K562 (cell line): ENCODE results near the gene PRR23B. TPM values are rescaled to one million over a fixed set of nuclear protein-coding genes. Genes with fewer than 3 reads are reported as not detected.

Source experiments
- ATAC-seq: fragments of 200-7000 bp; cut with Tn5 transposase; 3 replicates; pipeline ENCODE4 v1.9.1; 2020; ENCODE audit warnings: moderate library complexity
- BruUV-seq: library from RNA; stranded (reverse); fragments of 400-500 nt; replicated peaks from 2 replicates; lab custom pipeline; 2021; lab: Mats Ljungman, UMichigan
- CTCF ChIA-PET: fragments of 300-600 bp; formaldehyde crosslinking; extraction: SDS; loops from one replicate; lab custom pipeline; 2021; ENCODE audit warnings: low intra/inter-chr PET ratio; lab: Yijun Ruan, JAX
- POLR2A ChIA-PET: fragments of 300-600, 350-650 bp; sonication (Branson Sonifier 250); formaldehyde crosslinking; extraction: SDS; loops from one replicate; lab custom pipeline; 2021; ENCODE audit warnings: antibody characterized with exemption, inconsistent platforms; lab: Yijun Ruan, JAX
- DNase-seq, 4 experiments: peaks; one replicate each; pipeline versions ENCODE4 v3.0.0 to v3.0.0-alpha.2; 2011 to 2018; ENCODE audit warnings: low spot score in 3 of 4, mixed read lengths in 3 of 4; ENCODE audit errors: extremely low read depth in 1 of 4
- FAIRE-seq: peaks from 2 replicates; lab custom pipeline; 2011; peaks lifted over from hg19 to GRCh38; lab: Jason Lieb, UNC
- H2AFZ ChIP-seq: 2 replicates; pipeline ENCODE4 v1.6.0; 2011; ENCODE audit warnings: low read depth, low read length, control low read depth, inconsistent platforms
- H3K27ac ChIP-seq: fragments of 200-600 bp; 3 replicates; pipeline ENCODE4 v1.8.0; 2011; ENCODE audit warnings: low read depth, mild to moderate bottlenecking, control low read depth, inconsistent platforms, low read length, moderate library complexity, mixed read lengths; ENCODE audit errors: extremely low read depth
- H3K27me3 ChIP-seq, 2 experiments: fragments of 300-600 bp in 1 of 2; 2 replicates in 1 of 2; 3 replicates in 1 of 2; pipeline versions ENCODE4 v1.6.0 to v1.8.0; 2011; ENCODE audit warnings: inconsistent platforms in 2 of 2, low read length in 2 of 2, mild to moderate bottlenecking in 1 of 2, mixed read lengths in 1 of 2, moderate library complexity in 1 of 2; ENCODE audit not compliant: control insufficient read depth in 2 of 2, insufficient read depth in 2 of 2
- H3K36me3 ChIP-seq: fragments of 300-600 bp; 3 replicates; pipeline ENCODE4 v1.8.0; 2011; ENCODE audit warnings: mild to moderate bottlenecking, low read length, inconsistent platforms; ENCODE audit not compliant: control insufficient read depth, insufficient read depth
- H3K4me1 ChIP-seq, 2 experiments: fragments of 200-600 bp in 1 of 2; replicated peaks in 1 of 2; 2 replicates in 1 of 2; 3 replicates in 1 of 2; pipeline versions ENCODE4 v1.5.1 to v1.8.0; 2011; ENCODE audit warnings: inconsistent platforms in 2 of 2, low read length in 2 of 2, mild to moderate bottlenecking in 1 of 2, mixed read lengths in 1 of 2, moderate library complexity in 1 of 2; ENCODE audit not compliant: control insufficient read depth in 2 of 2, insufficient read depth in 2 of 2
- H3K4me2 ChIP-seq: 2 replicates; pipeline ENCODE4 v1.6.1; 2011; ENCODE audit warnings: low read length, control low read depth, inconsistent platforms, mixed read lengths; ENCODE audit not compliant: insufficient read depth
- H3K4me3 ChIP-seq: fragments of 200-600 bp; sonication (generic), shearing (Covaris generic); 2 replicates; pipeline ENCODE4 v1.5.1; 2016; ENCODE audit warnings: control low read depth, inconsistent platforms
- H3K79me2 ChIP-seq: fragments of 200-600 bp; 3 replicates; pipeline ENCODE4 v1.8.0; 2011; ENCODE audit warnings: low read length, inconsistent platforms; ENCODE audit not compliant: control insufficient read depth, insufficient read depth
- H3K9ac ChIP-seq, 2 experiments: 2 replicates each; pipeline versions ENCODE4 v1.6.0 to v1.6.1; 2011; ENCODE audit warnings: low read depth in 2 of 2, low read length in 2 of 2, control low read depth in 1 of 2, inconsistent platforms in 1 of 2, mild to moderate bottlenecking in 1 of 2, mixed read lengths in 1 of 2; ENCODE audit not compliant: insufficient read depth in 1 of 2
- H3K9me1 ChIP-seq: one replicate; pipeline ENCODE4 v1.6.0; 2011; ENCODE audit warnings: inconsistent platforms, mild to moderate bottlenecking, low read length, moderate library complexity; ENCODE audit not compliant: control insufficient read depth, insufficient read depth
- H3K9me3 ChIP-seq: replicated peaks from 2 replicates; pipeline ENCODE4 v1.5.1; 2011; ENCODE audit warnings: low read depth, low read length, inconsistent platforms; ENCODE audit not compliant: control insufficient read depth, insufficient read depth
- H4K20me1 ChIP-seq: replicated peaks from 2 replicates; pipeline ENCODE4 v1.6.1; 2011; ENCODE audit warnings: low read length, inconsistent platforms, mixed read lengths; ENCODE audit not compliant: control insufficient read depth, insufficient read depth
- BRF1 ChIP-seq: IDR thresholded peaks from 3 replicates; pipeline ENCODE4 v1.6.1; 2011; ENCODE audit warnings: borderline replicate concordance, mild to moderate bottlenecking; ENCODE audit not compliant: insufficient read length; ENCODE audit errors: extremely low read depth
- C11orf30 ChIP-seq: fragments of 450-650 bp; IDR thresholded peaks from 2 replicates; pipeline ENCODE4 v1.6.1; 2016; ENCODE audit warnings: low read depth, mild to moderate bottlenecking
- CREB1 ChIP-seq, 2 experiments: sonication (generic) in 1 of 2; formaldehyde crosslinking in 1 of 2; IDR thresholded peaks; 2 replicates each; pipeline versions ENCODE4 v1.6.1 to v1.8.0; 2012 to 2022; ENCODE audit warnings: inconsistent platforms in 1 of 2, mild to moderate bottlenecking in 1 of 2, missing genetic modification reagents in 1 of 2, moderate library complexity in 1 of 2
- MAFF ChIP-seq: IDR thresholded peaks from 2 replicates; pipeline ENCODE4 v1.6.1; 2012; ENCODE audit warnings: low read length, improper control_type of control experiment
- MAFG ChIP-seq: fragments of 450-650 bp; conservative IDR thresholded peaks from 2 replicates; pipeline ENCODE4 v1.6.1; 2016; ENCODE audit warnings: missing genetic modification characterization, missing compliant biosample characterization
- MAFK ChIP-seq: IDR thresholded peaks from 2 replicates; pipeline ENCODE4 v1.6.1; 2011; ENCODE audit warnings: low read length, improper control_type of control experiment
- MYBL2 ChIP-seq, 2 experiments: fragments of 450-650 bp in 1 of 2; sonication (generic) in 1 of 2; formaldehyde crosslinking in 1 of 2; IDR thresholded peaks; 2 replicates each; pipeline versions ENCODE4 v1.6.1 to v1.8.1; 2017 to 2022; ENCODE audit warnings: borderline replicate concordance in 1 of 2, inconsistent platforms in 1 of 2, low read depth in 1 of 2, mild to moderate bottlenecking in 1 of 2, missing genetic modification reagents in 1 of 2, moderate library complexity in 1 of 2
- RHOXF2B ChIP-seq: fragments of 250-450 bp; sonication (Bioruptor Pico); conservative IDR thresholded peaks from 2 replicates; pipeline ENCODE4 v1.5.1; 2021
- ZNF316 ChIP-seq: fragments of 450-650 bp; IDR thresholded peaks from 2 replicates; pipeline ENCODE4 v1.6.1; 2016
- WGBS: fragments of 100-300 bp; shearing (Covaris generic); methylation state at CpG from one replicate; pipeline ENCODE4 v1.1.6; 2016; ENCODE audit warnings: low coverage, mixed read lengths; ENCODE audit not compliant: insufficient coverage; ENCODE audit errors: missing lambda C conversion rate; 5-methylcytosine and 5-hydroxymethylcytosine counted together
- in situ Hi-C: fragments of 300-500 bp; cut with MboI; formaldehyde crosslinking; loops from 4 replicates; pipeline ENCODE4 v1.15.0; 2018; ENCODE audit warnings: inconsistent platforms, mixed read lengths
- intact Hi-C: fragments of 100-400 bp; cut with micrococcal nuclease; formaldehyde crosslinking; loops from 2 replicates; pipeline ENCODE4 v1.14.2; 2022
- polyA plus RNA-seq, 8 experiments: library from polyadenylated mRNA; depleted of rRNA in 4 of 8; stranded (reverse) in 5 of 8; unstranded in 3 of 8; fragments of >200 nt; fragmentation: Nextera tagmentation in 2 of 8; fragmentation: Illumina TruSeq in 1 of 8; extraction: Ambion mirVana in 2 of 8; extraction: Trizol in 1 of 8; gene quantifications; 2 replicates each; pipeline versions ENCODE4 v1.2.1 to v1.2.3, GENCODE V29; 2011 to 2014; ENCODE audit warnings: inconsistent platforms in 1 of 8, missing spikeins in 1 of 8
- total RNA-seq, 7 experiments: library from RNA; depleted of rRNA in 6 of 7; stranded (reverse); fragments of >200 nt in 6 of 7; fragmentation: Illumina TruSeq in 2 of 7; extraction: Trizol in 2 of 7; gene quantifications; 2 replicates each; pipeline versions ENCODE4 v1.2.1 to v1.2.3, GENCODE V29; 2011 to 2021; ENCODE audit warnings: low replicate concordance in 1 of 7

PRR23B gene
- total and polyA plus RNA-seq, 9 of the 15 experiments (the other 6 are each of a cell fraction or from before 2014, with no cell fraction given), result not detected

- no peaks in the 10 kb centered on the region for H3K9me1 ChIP-seq
- H3K4me1 ChIP-seq, result no peaks in the 10 kb centered on the region
- POLR2A ChIA-PET, result no interaction called here
- BruUV-seq, result no TSS peak
- CTCF ChIA-PET, result no interaction called here
- no peak overlapping the region for H3K27ac ChIP-seq
- H3K27me3 ChIP-seq, result no peaks in the 10 kb centered on the region; a peak in 1 of 5 replicates
- H4K20me1 ChIP-seq, result no peaks in the 10 kb centered on the region
- H3K4me2 ChIP-seq, result no peak overlapping the region
- no peak overlapping the region for H2AFZ ChIP-seq
- H3K79me2 ChIP-seq, result no peaks in the 10 kb centered on the region
- H3K4me3 ChIP-seq, result no peak overlapping the region
- 0% methylated on average over 1 of the region's 1 CpG for WGBS
- in situ Hi-C loops (no loop called here), intact Hi-C loops (no loop called here)
- no peak overlapping the region for H3K9ac ChIP-seq
- no peaks in the 10 kb centered on the region for H3K36me3 ChIP-seq
- no peak for FAIRE-seq
- no peak for DNase-seq
- ATAC-seq, result no peak
- H3K9me3 ChIP-seq, result no peaks in the 10 kb centered on the region
- TF ChIP-seq MYBL2 (IDR thresholded peaks at IDR 0.05; ENCODE audit: low read depth) (no peak), MYBL2 (CRISPR knock-in tag; IDR thresholded peaks at IDR 0.05; ENCODE audit: borderline replicate concordance) (no peak), RHOXF2B (no peak), MAFG (tag) (peak; percentile 47), CREB1 (IDR thresholded peaks at IDR 0.05) (no peak), CREB1 (CRISPR knock-in tag; IDR thresholded peaks at IDR 0.05) (no peak), BRF1 (no peak), C11orf30 (peak; percentile 60), MAFF (peak; percentile 54; the same call in 1 of the 2 replicates), ZNF316 (peak; percentile 77), MAFK (peak; percentile 49)
Measured at GRCh38 chr3:138995706-138996105, 25.0 kb downstream of the PRR23B start.
